ENCODE results near the gene STAB1.
"Not testable (repeated sequence)": the region's sequence is repeated elsewhere in the genome, so short reads cannot be mapped to it uniquely, and the experiment has no call there.

Gene STAB1

GRCh38 chr3:52522651-52523251, 27.6 kb downstream of the STAB1 start:
- no peak for TF ChIP-seq POLR2AphosphoS5 (IDR thresholded peaks at IDR 0.05; ENCODE audit: borderline replicate concordance, low read depth, low read length)
- TF ChIP-seq EZH2 (IDR thresholded peaks at IDR 0.05), result no peak
- no peak for TF ChIP-seq FOXP2 (optimal IDR thresholded peaks at IDR 0.05; ENCODE audit: control extremely low read depth, extremely low read length, insufficient read depth)
- no peaks in the 10 kb centered on the region for H3K9me3 ChIP-seq (ENCODE audit: low read depth, low read length)
- H3K36me3 ChIP-seq (ENCODE audit: insufficient read depth, low read length), result no peaks in the 10 kb centered on the region; the same call in 1 of the 2 replicates
- no peak overlapping the region for H3K27ac ChIP-seq
- H3K9ac ChIP-seq (ENCODE audit: insufficient read length), result no peak overlapping the region
- DNase-seq (ENCODE audit: low read depth, low spot score), result no peak
- H3K4me3 ChIP-seq, result no peak overlapping the region

DNA sequence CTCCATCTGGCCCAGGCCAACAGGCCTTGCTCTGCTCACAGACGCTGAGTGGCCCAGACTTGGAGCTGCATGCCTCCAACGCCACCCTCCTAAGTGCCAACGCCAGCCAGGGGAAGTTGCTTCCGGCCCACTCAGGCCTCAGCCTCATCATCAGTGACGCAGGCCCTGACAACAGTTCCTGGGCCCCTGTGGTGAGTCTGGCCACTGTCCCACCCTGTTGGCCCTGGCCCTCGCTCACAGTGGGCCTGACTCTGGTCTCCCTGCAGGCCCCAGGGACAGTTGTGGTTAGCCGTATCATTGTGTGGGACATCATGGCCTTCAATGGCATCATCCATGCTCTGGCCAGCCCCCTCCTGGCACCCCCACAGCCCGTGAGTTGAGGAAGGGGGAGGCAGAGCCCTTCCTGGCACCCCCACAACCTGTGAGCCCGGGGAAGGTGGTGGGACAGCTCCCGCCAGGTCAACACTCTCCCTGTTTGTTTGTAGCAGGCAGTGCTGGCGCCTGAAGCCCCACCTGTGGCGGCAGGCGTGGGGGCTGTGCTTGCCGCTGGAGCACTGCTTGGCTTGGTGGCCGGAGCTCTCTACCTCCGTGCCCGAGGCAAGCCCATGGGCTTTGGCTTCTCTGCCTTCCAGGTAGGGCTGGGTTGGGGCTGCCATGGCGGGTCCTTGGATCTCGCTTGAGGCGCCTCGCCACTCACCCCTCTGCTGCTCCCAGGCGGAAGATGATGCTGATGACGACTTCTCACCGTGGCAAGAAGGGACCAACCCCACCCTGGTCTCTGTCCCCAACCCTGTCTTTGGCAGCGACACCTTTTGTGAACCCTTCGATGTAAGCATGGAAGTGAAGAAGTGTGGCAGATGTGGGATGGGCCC, 28.5 kb downstream of the STAB1 start:
- H3K36me3 ChIP-seq (ENCODE audit: insufficient read depth, low read length), result no peaks in the 10 kb centered on the region; the same call in 1 of the 2 replicates
- TF ChIP-seq POLR2AphosphoS5 (IDR thresholded peaks at IDR 0.05; ENCODE audit: borderline replicate concordance, low read depth, low read length) (no peak), FOXP2 (optimal IDR thresholded peaks at IDR 0.05; ENCODE audit: control extremely low read depth, extremely low read length, insufficient read depth) (no peak), EZH2 (IDR thresholded peaks at IDR 0.05) (no peak)
- no peak for DNase-seq (ENCODE audit: low read depth, low spot score)
- H3K9me3 ChIP-seq (ENCODE audit: low read depth, low read length), result no peaks in the 10 kb centered on the region
- H3K9ac ChIP-seq (ENCODE audit: insufficient read length), result no peak overlapping the region
- H3K4me3 ChIP-seq, result no peak overlapping the region
- H3K27ac ChIP-seq, result no peak overlapping the region

DNA sequence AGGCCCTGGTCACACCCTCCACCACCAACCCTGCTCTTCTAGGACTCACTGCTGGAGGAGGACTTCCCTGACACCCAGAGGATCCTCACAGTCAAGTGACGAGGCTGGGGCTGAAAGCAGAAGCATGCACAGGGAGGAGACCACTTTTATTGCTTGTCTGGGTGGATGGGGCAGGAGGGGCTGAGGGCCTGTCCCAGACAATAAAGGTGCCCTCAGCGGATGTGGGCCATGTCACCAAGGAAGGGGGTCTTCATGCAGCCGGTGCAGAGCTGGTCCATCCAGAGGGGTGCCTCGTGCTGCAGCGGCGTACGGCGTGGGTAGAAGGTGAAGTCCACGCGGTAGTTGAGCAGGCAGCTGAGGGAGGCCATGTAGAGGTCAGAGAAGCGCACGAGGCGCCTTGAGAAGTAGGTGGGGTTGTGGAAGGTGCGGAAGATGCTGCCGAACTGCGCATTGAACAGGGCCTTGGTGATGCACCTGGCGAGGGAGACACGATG, 29.2 kb downstream of the STAB1 start:
- no peak overlapping the region for H3K9ac ChIP-seq (ENCODE audit: insufficient read length)
- no peak for DNase-seq (ENCODE audit: low read depth, low spot score)
- H3K36me3 ChIP-seq (ENCODE audit: insufficient read depth, low read length), result no peaks in the 10 kb centered on the region; the same call in 1 of the 2 replicates
- no peak overlapping the region for H3K4me3 ChIP-seq
- H3K9me3 ChIP-seq (ENCODE audit: low read depth, low read length), result no peaks in the 10 kb centered on the region
- TF ChIP-seq FOXP2 (optimal IDR thresholded peaks at IDR 0.05; ENCODE audit: control extremely low read depth, extremely low read length, insufficient read depth), result no peak
- no peak for TF ChIP-seq EZH2 (IDR thresholded peaks at IDR 0.05)
- TF ChIP-seq POLR2AphosphoS5 (IDR thresholded peaks at IDR 0.05; ENCODE audit: borderline replicate concordance, low read depth, low read length), result no peak
- no peak overlapping the region for H3K27ac ChIP-seq

- no peak for DNase-seq (ENCODE audit: low read depth, low spot score)
- Histone ChIP-seq H3K36me3 (ENCODE audit: insufficient read depth, low read length) (no peaks in the 10 kb centered on the region; the same call in 1 of the 2 replicates), H3K9me3 (ENCODE audit: low read depth, low read length) (no peaks in the 10 kb centered on the region), H3K4me3 (no peak overlapping the region), H3K27ac (no peak overlapping the region), H3K9ac (ENCODE audit: insufficient read length) (no peak overlapping the region)
- TF ChIP-seq FOXP2 (optimal IDR thresholded peaks at IDR 0.05; ENCODE audit: control extremely low read depth, extremely low read length, insufficient read depth) (peak; percentile 5), POLR2AphosphoS5 (IDR thresholded peaks at IDR 0.05; ENCODE audit: borderline replicate concordance, low read depth, low read length) (no peak)
These were observed 29.9 kb downstream of the STAB1 start for GRCh38 chr3:52524752-52525679.

DNA sequence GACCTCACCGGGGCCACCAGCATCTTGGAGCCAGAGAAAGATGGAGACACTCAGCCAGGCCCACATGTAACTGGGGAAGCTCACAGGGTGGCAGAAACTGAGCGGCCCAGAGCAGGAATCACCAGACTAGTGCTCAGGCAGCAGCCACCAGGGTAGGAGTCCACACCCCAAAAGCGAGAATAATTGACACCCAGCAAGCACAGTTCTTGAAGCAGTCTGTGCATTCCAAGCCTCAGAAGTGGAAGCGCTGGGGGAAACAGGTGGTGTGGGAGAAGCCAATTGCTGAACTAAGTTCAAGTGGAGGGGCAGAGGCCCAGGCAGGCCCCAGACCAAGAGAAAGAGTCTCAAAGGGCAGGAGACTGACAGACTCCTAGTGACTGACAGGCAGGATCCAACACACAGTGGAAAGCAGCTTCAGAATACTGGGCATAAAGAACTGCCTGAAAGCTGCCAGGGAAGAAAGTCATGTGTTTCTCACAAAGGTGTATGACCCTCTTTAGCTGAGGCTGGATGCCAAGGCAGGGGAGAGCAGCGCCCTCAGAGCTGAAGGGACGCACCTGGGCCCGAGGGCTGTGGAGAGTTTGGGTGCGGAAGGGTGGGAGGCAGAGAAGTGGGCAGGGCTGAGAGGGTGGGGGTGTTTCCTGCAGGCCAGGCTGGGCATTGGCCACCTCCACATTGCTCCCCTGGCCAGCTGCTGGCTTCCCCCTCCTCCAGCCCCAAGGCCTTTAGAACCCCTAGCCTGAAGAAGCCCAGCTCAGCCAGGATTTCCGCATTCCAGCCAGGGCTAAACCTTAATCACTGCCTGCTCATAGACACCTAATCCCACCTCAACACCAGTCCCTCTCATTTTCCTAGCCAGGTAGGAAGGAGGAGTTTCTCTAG, 30.8 kb downstream of the STAB1 start:
- no peak for DNase-seq (ENCODE audit: low read depth, low spot score)
- H3K36me3 ChIP-seq (ENCODE audit: insufficient read depth, low read length), result no peaks in the 10 kb centered on the region; the same call in 1 of the 2 replicates
- no peaks in the 10 kb centered on the region for H3K9me3 ChIP-seq (ENCODE audit: low read depth, low read length)
- no peak overlapping the region for H3K4me3 ChIP-seq
- TF ChIP-seq FOXP2 (optimal IDR thresholded peaks at IDR 0.05; ENCODE audit: control extremely low read depth, extremely low read length, insufficient read depth) (no peak), POLR2AphosphoS5 (IDR thresholded peaks at IDR 0.05; ENCODE audit: borderline replicate concordance, low read depth, low read length) (no peak), EZH2 (IDR thresholded peaks at IDR 0.05) (no peak)
- H3K27ac ChIP-seq, result 0 out of 2 replicates have a peak overlapping the region, but pooled peaks have one; percentile 25
- H3K9ac ChIP-seq (ENCODE audit: insufficient read length), result no peak overlapping the region

- not testable (repeated sequence) for H3K4me3 ChIP-seq; DNase-seq (ENCODE audit: low read depth, low spot score); H3K9ac ChIP-seq (ENCODE audit: insufficient read length); H3K36me3 ChIP-seq (ENCODE audit: insufficient read depth, low read length); H3K27ac ChIP-seq; H3K9me3 ChIP-seq (ENCODE audit: low read depth, low read length)
These were observed 31.5 kb downstream of the STAB1 start for GRCh38 chr3:52526671-52527038.

- TF ChIP-seq FOXP2 (optimal IDR thresholded peaks at IDR 0.05; ENCODE audit: control extremely low read depth, extremely low read length, insufficient read depth), result no peak
- TF ChIP-seq EZH2 (IDR thresholded peaks at IDR 0.05), result no peak
- no peak for TF ChIP-seq POLR2AphosphoS5 (IDR thresholded peaks at IDR 0.05; ENCODE audit: borderline replicate concordance, low read depth, low read length)
- Histone ChIP-seq H3K36me3 (ENCODE audit: insufficient read depth, low read length) (no peaks in the 10 kb centered on the region; the same call in 1 of the 2 replicates), H3K27ac (no peak overlapping the region), H3K4me3 (no peak overlapping the region), H3K9me3 (ENCODE audit: low read depth, low read length) (no peaks in the 10 kb centered on the region), H3K9ac (ENCODE audit: insufficient read length) (no peak overlapping the region)
- DNase-seq (ENCODE audit: low read depth, low spot score), result no peak
These were observed 32.0 kb downstream of the STAB1 start for GRCh38 chr3:52527039-52527731.

Data from SK-N-MC (cell line).